Neural crest cell (in vitro differentiated cells): ENCODE data around the gene ADAMTS18. TPM values are rescaled to one million over a fixed set of nuclear protein-coding genes. Genes with fewer than 3 reads are reported as not detected.

Source experiments
- DNase-seq: peaks from one replicate; pipeline ENCODE4 v3.0.0; 2021; ENCODE audit warnings: low read depth, mixed read lengths, low spot score
- H3K27ac Mint-ChIP-seq: one replicate; pipeline ENCODE4 v1.8.0; 2021; ENCODE audit warnings: mild to moderate bottlenecking, mixed read lengths; ENCODE audit not compliant: unreplicated experiment
- H3K27me3 Mint-ChIP-seq: 2 replicates; pipeline ENCODE4 v1.8.0; 2021; ENCODE audit warnings: low read depth, mild to moderate bottlenecking, mixed read lengths
- H3K36me3 Mint-ChIP-seq: 2 replicates; pipeline ENCODE4 v1.8.0; 2021; ENCODE audit warnings: low read depth, mild to moderate bottlenecking, mixed read lengths
- H3K4me1 Mint-ChIP-seq: 2 replicates; pipeline ENCODE4 v1.8.0; 2021; ENCODE audit warnings: mixed read lengths
- H3K4me3 Mint-ChIP-seq: one replicate; pipeline ENCODE4 v1.8.0; 2021; ENCODE audit warnings: mild to moderate bottlenecking, mixed read lengths
- H3K9me3 Mint-ChIP-seq: 2 replicates; pipeline ENCODE4 v1.8.0; 2021; ENCODE audit warnings: mixed read lengths
- CTCF ChIP-seq: fragments of 200-600 bp; sonication (generic); conservative IDR thresholded peaks from 2 replicates; pipeline ENCODE4 v1.5.0; 2021; ENCODE audit warnings: antibody characterized with exemption, mild to moderate bottlenecking
- total RNA-seq: library from RNA; stranded (reverse); gene quantifications from 2 replicates; pipeline ENCODE4 v1.2.1, GENCODE V29; 2021

The ADAMTS18 gene
- total RNA-seq, 1 donor from 2014 or later, result 0.12 TPM

- H3K27ac Mint-ChIP-seq, result no peak overlapping the region
- no peak overlapping the region for H3K4me3 Mint-ChIP-seq
- peaks cover 4% of the 10 kb centered on the region for H3K9me3 Mint-ChIP-seq
- DNase-seq, result no peak
- H3K27me3 Mint-ChIP-seq, result peaks cover 3% of the 10 kb centered on the region
- H3K36me3 Mint-ChIP-seq, result no peaks in the 10 kb centered on the region
- no peaks in the 10 kb centered on the region for H3K4me1 Mint-ChIP-seq
- no peak for TF ChIP-seq CTCF
These were observed 40.1 kb downstream of the ADAMTS18 start for GRCh38 chr16:77394699-77395098.

GRCh38 chr16:77393955-77394354 lies 40.9 kb downstream of the ADAMTS18 start:
- TF ChIP-seq CTCF, result no peak
- Mint-ChIP-seq H3K4me3 (no peak overlapping the region), H3K27ac (no peak overlapping the region), H3K9me3 (peaks cover 4% of the 10 kb centered on the region), H3K27me3 (peaks cover 3% of the 10 kb centered on the region), H3K4me1 (no peaks in the 10 kb centered on the region), H3K36me3 (no peaks in the 10 kb centered on the region)
- DNase-seq, result no peak

- no peaks in the 10 kb centered on the region for H3K27me3 Mint-ChIP-seq
- DNase-seq, result no peak
- peaks cover 4% of the 10 kb centered on the region for H3K9me3 Mint-ChIP-seq
- peaks cover 6% of the 10 kb centered on the region for H3K4me1 Mint-ChIP-seq
- no peak overlapping the region for H3K27ac Mint-ChIP-seq
- no peaks in the 10 kb centered on the region for H3K36me3 Mint-ChIP-seq
- no peak for TF ChIP-seq CTCF
- no peak overlapping the region for H3K4me3 Mint-ChIP-seq
These were observed 47.0 kb downstream of the ADAMTS18 start for GRCh38 chr16:77387815-77388209.

- no peak overlapping the region for H3K27ac Mint-ChIP-seq
- peaks cover 6% of the 10 kb centered on the region for H3K4me1 Mint-ChIP-seq
- H3K4me3 Mint-ChIP-seq, result no peak overlapping the region
- no peaks in the 10 kb centered on the region for H3K9me3 Mint-ChIP-seq
- H3K36me3 Mint-ChIP-seq, result no peaks in the 10 kb centered on the region
- TF ChIP-seq CTCF, result no peak
- DNase-seq, result no peak
- no peaks in the 10 kb centered on the region for H3K27me3 Mint-ChIP-seq
These were observed 47.7 kb downstream of the ADAMTS18 start for GRCh38 chr16:77386831-77387814.

- Mint-ChIP-seq H3K27ac (no peak overlapping the region), H3K9me3 (no peaks in the 10 kb centered on the region), H3K36me3 (no peaks in the 10 kb centered on the region), H3K4me3 (no peak overlapping the region), H3K4me1 (peaks cover 6% of the 10 kb centered on the region), H3K27me3 (no peaks in the 10 kb centered on the region)
- TF ChIP-seq CTCF, result no peak
- DNase-seq, result no peak
These were observed 49.4 kb downstream of the ADAMTS18 start for GRCh38 chr16:77385481-77385880.
